ENCODE measurements around the gene SPDYE2B. TPM values are rescaled to one million over a fixed set of nuclear protein-coding genes. Genes with fewer than 3 reads are reported as not detected.
"Not testable (repeated sequence)": the region's sequence is repeated elsewhere in the genome, so short reads cannot be mapped to it uniquely, and the experiment has no call there.

SPDYE2B gene
- total and polyA plus RNA-seq, 7 donors, result not detected

- H3K27ac ChIP-seq; DNase-seq; intact Hi-C loops (cut with DNase I); H3K36me3 ChIP-seq; H3K9me3 ChIP-seq; H3K4me3 ChIP-seq; H3K27me3 ChIP-seq; H3K4me1 ChIP-seq: not testable (repeated sequence)
- 93 to 94% methylated on average over 9 of the region's 14 CpGs for WGBS, 2 donors
These were observed 17.4 kb downstream of the SPDYE2B start for GRCh38 chr7:102667523-102667922.

GRCh38 chr7:102671166-102671955 is 21.2 kb downstream of the SPDYE2B start, which contains the start of gene POLR2J2:
Gene POLR2J2, minus strand, starts transcription at chr7:102671663. Its CDS starts 62 bp downstream, at chr7:102671601.
- H3K4me1 ChIP-seq; H3K9me3 ChIP-seq; H3K27me3 ChIP-seq; H3K36me3 ChIP-seq; intact Hi-C loops (cut with DNase I): not testable (repeated sequence)
- 0 to 2% methylated on average over 26 to 42 of the region's 63 CpGs for WGBS, 2 donors
- peak; percentile 90 for DNase-seq
- Histone ChIP-seq H3K4me3 (peak within 1 kb of the TSS; percentile 31 to 43 (median 41)), H3K27ac (peak within 1 kb of the TSS in 3 of 4 donors; percentile 47 to 61 (median 55))
- TF ChIP-seq POLR2AphosphoS5 (IDR thresholded peaks at IDR 0.05), result peak in 3 of 4 donors; percentile 37 to 67 (median 47)

DNA sequence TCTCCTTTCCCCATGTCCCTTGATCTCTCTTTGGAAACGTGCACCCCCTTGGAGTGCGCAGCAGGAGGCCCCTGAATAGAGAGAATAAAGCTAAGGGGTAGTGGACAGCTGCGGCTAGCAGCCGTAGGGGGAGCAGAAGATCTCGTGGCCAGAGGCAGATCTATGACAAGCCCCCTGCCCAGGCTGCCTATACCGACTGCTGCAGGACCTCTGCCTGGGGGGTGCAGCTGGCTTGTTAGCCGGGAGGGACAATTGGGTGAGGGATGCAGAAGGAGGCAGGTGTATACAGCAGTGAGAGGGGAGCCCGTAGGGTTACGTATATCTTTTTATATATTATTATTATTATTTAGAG is 21.8 kb downstream of the SPDYE2B start:
- H3K4me1 ChIP-seq; intact Hi-C loops (cut with DNase I); H3K36me3 ChIP-seq; H3K9me3 ChIP-seq; H3K27me3 ChIP-seq; DNase-seq: not testable (repeated sequence)
- Histone ChIP-seq H3K4me3 (peak overlapping the region in 1 of 4 donors; percentile 43), H3K27ac (peak overlapping the region in 1 of 4 donors; percentile 61)
- no CpG with 5 or more reads among the region's 9 CpGs for WGBS, 2 donors

- DNase-seq; H3K27ac ChIP-seq; H3K36me3 ChIP-seq; H3K27me3 ChIP-seq; intact Hi-C loops (cut with DNase I); H3K4me3 ChIP-seq; H3K4me1 ChIP-seq; H3K9me3 ChIP-seq: not testable (repeated sequence)
- whole genome bisulfite sequencing, 2 donors, result no CpG with 5 or more reads among the region's 9 CpGs
These were observed 23.4 kb downstream of the SPDYE2B start for GRCh38 chr7:102673447-102674067.

DNA sequence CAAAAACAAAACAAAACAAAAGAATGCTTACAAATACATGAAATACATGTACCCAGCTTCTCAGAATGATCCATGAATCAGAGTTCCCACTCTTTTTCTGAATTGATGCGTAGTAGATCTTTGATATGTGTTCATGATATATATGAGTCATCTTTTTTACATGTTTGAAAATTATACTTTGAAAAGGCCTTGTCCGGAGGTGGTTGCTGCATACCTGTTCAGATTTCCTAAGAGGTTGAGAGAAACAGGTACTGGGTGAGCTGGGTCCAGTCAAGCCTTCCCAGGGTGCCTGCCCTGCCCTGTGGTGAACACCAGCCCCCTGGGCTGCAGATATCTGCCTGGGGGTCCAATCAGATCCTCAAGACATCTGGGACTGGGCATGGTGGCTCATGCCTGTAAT is 25.4 kb downstream of the SPDYE2B start:
- H3K4me3 ChIP-seq; intact Hi-C loops (cut with DNase I); H3K4me1 ChIP-seq; DNase-seq; H3K27me3 ChIP-seq; H3K9me3 ChIP-seq; H3K36me3 ChIP-seq; H3K27ac ChIP-seq: not testable (repeated sequence)
- WGBS, 2 donors, result 47 to 63% methylated on average over 1 of the region's 2 CpGs

DNA sequence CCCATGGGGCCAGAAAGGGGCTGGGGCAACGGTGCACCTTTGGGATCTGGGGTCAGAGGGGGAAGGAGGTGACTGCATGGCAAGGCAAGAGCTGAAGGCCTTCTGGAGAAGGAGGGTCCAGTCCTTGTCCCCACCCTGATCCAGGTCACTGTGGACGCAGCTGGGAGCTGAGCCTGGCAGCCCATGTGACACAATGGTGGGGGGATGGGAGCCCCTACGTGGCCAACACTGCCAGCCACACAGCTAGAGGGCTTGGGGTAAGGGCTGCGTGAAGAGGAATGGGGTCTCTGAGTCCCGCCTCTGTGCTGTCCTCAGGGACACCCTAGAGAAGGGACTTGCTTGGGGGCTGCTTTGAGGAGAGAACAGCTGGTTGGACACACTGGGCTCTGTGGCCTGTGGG is 30.7 kb downstream of the SPDYE2B start:
- H3K4me3 ChIP-seq; intact Hi-C loops (cut with DNase I); H3K4me1 ChIP-seq; H3K27me3 ChIP-seq; H3K9me3 ChIP-seq; H3K36me3 ChIP-seq; H3K27ac ChIP-seq; DNase-seq: not testable (repeated sequence)
- no CpG with 5 or more reads among the region's 5 CpGs for WGBS, 2 donors

- H3K27ac ChIP-seq; H3K4me1 ChIP-seq; intact Hi-C loops (cut with DNase I); DNase-seq; H3K9me3 ChIP-seq; H3K36me3 ChIP-seq; H3K4me3 ChIP-seq; H3K27me3 ChIP-seq: not testable (repeated sequence)
- no CpG with 5 or more reads among the region's 5 CpGs for WGBS, 2 donors
These were observed 32.4 kb downstream of the SPDYE2B start for GRCh38 chr7:102682560-102682959.

DNA sequence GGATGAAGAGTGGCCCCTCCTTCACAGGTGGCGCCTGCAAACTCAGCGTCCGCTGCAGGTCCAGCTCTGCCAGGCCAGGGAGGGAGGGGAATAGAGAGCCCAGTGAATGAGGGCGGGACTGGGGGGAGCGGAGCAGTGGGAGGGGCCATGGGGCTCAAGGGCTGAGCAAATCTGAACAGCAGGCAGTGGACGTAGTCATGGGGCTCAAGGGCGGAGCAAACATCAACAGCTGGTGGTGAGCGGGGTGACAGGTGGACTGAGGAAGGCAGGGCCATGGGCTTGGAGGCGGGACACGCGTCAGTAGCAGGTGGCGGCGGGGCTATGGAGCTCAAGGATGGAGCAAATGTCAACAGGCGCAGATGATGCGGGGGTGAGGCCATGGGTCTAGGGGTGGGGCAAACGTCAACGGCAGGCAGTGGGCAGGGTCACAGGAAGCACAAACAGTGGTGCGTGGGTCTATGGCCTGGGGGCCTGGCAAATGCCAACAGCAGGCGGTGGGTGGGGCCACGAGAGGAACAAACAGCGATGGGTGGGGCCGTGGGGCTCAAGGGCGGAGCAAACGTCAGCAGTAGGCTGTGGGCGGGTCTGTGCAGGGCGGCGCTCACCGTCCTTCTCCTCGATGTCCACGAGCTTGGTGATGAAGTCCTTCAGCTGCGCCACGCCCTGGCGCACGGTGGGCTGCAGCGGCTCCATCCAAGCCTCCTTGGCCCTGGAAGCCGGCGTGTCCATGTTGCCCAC is 38.3 kb downstream of the SPDYE2B start:
- DNase-seq; H3K9me3 ChIP-seq; H3K36me3 ChIP-seq; H3K27me3 ChIP-seq; H3K4me3 ChIP-seq; H3K27ac ChIP-seq; H3K4me1 ChIP-seq; intact Hi-C loops (cut with DNase I): not testable (repeated sequence)
- WGBS, 2 donors, result no CpG with 5 or more reads among the region's 37 CpGs

- H3K27me3 ChIP-seq; H3K36me3 ChIP-seq; H3K4me1 ChIP-seq; intact Hi-C loops (cut with DNase I); H3K27ac ChIP-seq; DNase-seq; H3K9me3 ChIP-seq: not testable (repeated sequence)
- 3 to 15% methylated on average over 18 to 19 of the region's 74 CpGs for WGBS, 2 donors
- peak overlapping the region in 2 of 4 donors; percentile 19 to 31 for H3K4me3 ChIP-seq
These were observed 39.5 kb downstream of the SPDYE2B start for GRCh38 chr7:102689436-102690282.

DNA sequence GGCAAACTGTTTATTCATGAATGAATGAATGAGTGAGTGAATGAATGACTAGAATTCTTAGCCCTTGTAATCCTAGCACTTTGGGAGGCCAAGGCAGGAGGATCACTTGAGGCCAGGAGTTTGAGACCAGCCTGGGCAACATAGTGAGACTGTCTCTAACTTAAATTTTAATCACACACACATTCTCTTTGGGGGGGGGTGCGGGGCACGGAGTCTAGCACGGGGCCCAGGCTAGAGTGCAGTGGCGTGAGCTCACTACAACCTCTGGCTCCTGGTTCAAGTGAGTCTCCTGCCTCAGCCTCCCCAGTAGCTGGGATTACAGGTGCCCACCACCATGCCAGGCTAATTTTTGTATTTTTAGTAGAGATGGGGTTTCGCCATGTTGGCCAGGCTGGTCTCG is 40.5 kb downstream of the SPDYE2B start:
- intact Hi-C loops (cut with DNase I); H3K9me3 ChIP-seq; H3K4me3 ChIP-seq; DNase-seq; H3K27me3 ChIP-seq; H3K4me1 ChIP-seq; H3K36me3 ChIP-seq; H3K27ac ChIP-seq: not testable (repeated sequence)
- 79 to 94% methylated on average over 4 of the region's 6 CpGs for WGBS, 2 donors

DNA sequence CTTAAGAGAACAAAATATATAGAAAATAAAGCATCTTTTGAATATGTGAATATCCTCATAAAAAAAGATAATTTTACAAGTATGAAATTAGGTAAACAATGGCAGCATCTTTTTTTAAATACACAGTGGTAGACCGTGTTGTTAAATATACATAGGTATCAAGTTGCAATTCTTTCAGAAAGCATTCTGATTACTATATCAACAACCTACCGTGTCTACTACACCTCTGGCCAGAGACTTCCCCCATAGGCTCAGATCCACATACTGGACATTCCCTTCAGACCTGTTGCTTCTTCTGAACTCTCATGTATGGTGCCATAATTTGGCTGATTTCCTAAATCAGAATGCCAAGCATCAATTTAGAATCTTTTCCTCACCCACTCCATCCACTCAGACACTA is 43.9 kb downstream of the SPDYE2B start:
- H3K27ac ChIP-seq; H3K9me3 ChIP-seq; H3K4me1 ChIP-seq; DNase-seq; H3K36me3 ChIP-seq; intact Hi-C loops (cut with DNase I); H3K4me3 ChIP-seq; H3K27me3 ChIP-seq: not testable (repeated sequence)
- 44 to 74% methylated on average over 2 of the region's 2 CpGs for WGBS, 2 donors

GRCh38 chr7:102695033-102695552 is 45.0 kb downstream of the SPDYE2B start:
- H3K27me3 ChIP-seq; H3K4me3 ChIP-seq; H3K4me1 ChIP-seq; H3K27ac ChIP-seq; DNase-seq; H3K9me3 ChIP-seq; H3K36me3 ChIP-seq; intact Hi-C loops (cut with DNase I): not testable (repeated sequence)
- WGBS, 2 donors, result 15 to 60% methylated on average over 1 of the region's 3 CpGs

Measured in sigmoid colon (tissue), 7 donors.